Psoas muscle (tissue), 8 donors: Measurements from ENCODE around the gene SLC35C1. TPM values are rescaled to one million over a fixed set of nuclear protein-coding genes. Genes with fewer than 3 reads are reported as not detected.

Experiments used
- ATAC-seq, 4 donors: fragments of 200-7000 bp; cut with Tn5 transposase; one replicate each; pipeline ENCODE4 v1.9.1; 2020; ENCODE audit warnings: moderate library complexity in 3 of 4, mild to moderate bottlenecking in 2 of 4
- DNase-seq, 2 donors: peaks; one replicate each; pipeline ENCODE4 v3.0.0-alpha.2; 2020
- H3K27ac ChIP-seq: fragments of 200-600 bp; one replicate; pipeline ENCODE4 v1.8.0; 2022
- H3K27me3 ChIP-seq, 3 donors: fragments of 200-600 bp in 1 of 3; one replicate each; pipeline versions ENCODE4 v1.6.1 to v1.8.0; 2013 to 2022; ENCODE audit warnings: low read length in 2 of 3, mild to moderate bottlenecking in 2 of 3, moderate library complexity in 1 of 3; ENCODE audit not compliant: insufficient read depth in 3 of 3
- H3K36me3 ChIP-seq, 2 donors: fragments of 200-600 bp in 1 of 2; one replicate each; pipeline versions ENCODE4 v1.6.1 to v1.8.0; 2013 to 2022; ENCODE audit warnings: low read depth in 1 of 2, mild to moderate bottlenecking in 1 of 2, moderate library complexity in 1 of 2; ENCODE audit not compliant: insufficient read depth in 1 of 2
- H3K4me1 ChIP-seq: fragments of 200-600 bp; one replicate; pipeline ENCODE4 v1.8.0; 2022
- H3K4me3 ChIP-seq: fragments of 200-600 bp; one replicate; pipeline ENCODE4 v1.8.0; 2022; ENCODE audit warnings: mild to moderate bottlenecking
- H3K9me3 ChIP-seq: fragments of 200-600 bp; one replicate; pipeline ENCODE4 v1.8.0; 2022
- WGBS, 3 donors: extraction: QIAGEN DNeasy Blood & Tissue Kit; methylation state at CpG; one replicate each; pipeline versions ENCODE4 v1.1.6 to v1.1.7; 2013; 5-methylcytosine and 5-hydroxymethylcytosine counted together
- intact Hi-C, 2 donors: fragments of 100-400 bp; cut with DNase I; formaldehyde crosslinking; loops; one replicate each; pipeline versions ENCODE4 v1.11.0 to v1.14.2; 2022
- polyA plus RNA-seq, 3 donors: library from polyadenylated mRNA; stranded (reverse); fragments of 200-250 nt; gene quantifications; one replicate each; pipeline ENCODE4 v1.2.3, GENCODE V29; 2013
- total RNA-seq, 4 donors: library from RNA; stranded (reverse); fragmentation: NEBNext Ultra II Directional in 2 of 4; extraction: Animal tissue kit (Norgen Biotek cat#: 25700) in 2 of 4; gene quantifications; one replicate each; pipeline versions ENCODE4 v1.2.1 to v1.2.4, GENCODE V29; 2021 to 2023
- TF ChIP-seq, protein P1 (sequence below): fragments of 200-600 bp; IDR thresholded peaks from one replicate; pipeline ENCODE4 v1.8.0; 2022; ENCODE audit warnings: antibody characterized with exemption
- donor health status: healthy with polysubstance abuse.
- donor health status: DM: no; HTN: no; CAD: no; lungs with moderate emphysema.
- donor health status: Bipolar disorder and iron deficiency.
- donor health status: healthy.
- donor health status: DM: yes; HTN: yes; CAD: no.
- donor health status: DM: no; HTN: no; CAD: no.
- donor health status: DM: no; HTN: no; CAD: no.
- donor health status: DM: yes; HTN: yes; CAD: no.

The SLC35C1 gene
- total and polyA plus RNA-seq, 7 donors = 5.3 to 11.8 (median 7.4) TPM

- Histone ChIP-seq H3K36me3 (peaks cover 0 to 19% of the 10 kb centered on the region in 2 donors), H3K27me3 (no peaks in the 10 kb centered on the region), H3K4me3 (no peak overlapping the region), H3K4me1 (peaks cover 97% of the 10 kb centered on the region), H3K9me3 (no peaks in the 10 kb centered on the region), H3K27ac (peak overlapping the region; percentile 96)
- ATAC-seq = no peak
- no peak for DNase-seq
- WGBS, 3 donors = 59 to 70% (median 65%) methylated on average over 5 of the region's 5 CpGs
- intact Hi-C loops = no loop called here
- TF ChIP-seq, protein P1, sequence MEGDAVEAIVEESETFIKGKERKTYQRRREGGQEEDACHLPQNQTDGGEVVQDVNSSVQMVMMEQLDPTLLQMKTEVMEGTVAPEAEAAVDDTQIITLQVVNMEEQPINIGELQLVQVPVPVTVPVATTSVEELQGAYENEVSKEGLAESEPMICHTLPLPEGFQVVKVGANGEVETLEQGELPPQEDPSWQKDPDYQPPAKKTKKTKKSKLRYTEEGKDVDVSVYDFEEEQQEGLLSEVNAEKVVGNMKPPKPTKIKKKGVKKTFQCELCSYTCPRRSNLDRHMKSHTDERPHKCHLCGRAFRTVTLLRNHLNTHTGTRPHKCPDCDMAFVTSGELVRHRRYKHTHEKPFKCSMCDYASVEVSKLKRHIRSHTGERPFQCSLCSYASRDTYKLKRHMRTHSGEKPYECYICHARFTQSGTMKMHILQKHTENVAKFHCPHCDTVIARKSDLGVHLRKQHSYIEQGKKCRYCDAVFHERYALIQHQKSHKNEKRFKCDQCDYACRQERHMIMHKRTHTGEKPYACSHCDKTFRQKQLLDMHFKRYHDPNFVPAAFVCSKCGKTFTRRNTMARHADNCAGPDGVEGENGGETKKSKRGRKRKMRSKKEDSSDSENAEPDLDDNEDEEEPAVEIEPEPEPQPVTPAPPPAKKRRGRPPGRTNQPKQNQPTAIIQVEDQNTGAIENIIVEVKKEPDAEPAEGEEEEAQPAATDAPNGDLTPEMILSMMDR = no peak
Measured at GRCh38 chr11:45855308-45855707, 50.4 kb downstream of the SLC35C1 start.

GRCh38 chr11:45856044-45856468, 51.1 kb downstream of the SLC35C1 start:
- ATAC-seq = no peak

DNA sequence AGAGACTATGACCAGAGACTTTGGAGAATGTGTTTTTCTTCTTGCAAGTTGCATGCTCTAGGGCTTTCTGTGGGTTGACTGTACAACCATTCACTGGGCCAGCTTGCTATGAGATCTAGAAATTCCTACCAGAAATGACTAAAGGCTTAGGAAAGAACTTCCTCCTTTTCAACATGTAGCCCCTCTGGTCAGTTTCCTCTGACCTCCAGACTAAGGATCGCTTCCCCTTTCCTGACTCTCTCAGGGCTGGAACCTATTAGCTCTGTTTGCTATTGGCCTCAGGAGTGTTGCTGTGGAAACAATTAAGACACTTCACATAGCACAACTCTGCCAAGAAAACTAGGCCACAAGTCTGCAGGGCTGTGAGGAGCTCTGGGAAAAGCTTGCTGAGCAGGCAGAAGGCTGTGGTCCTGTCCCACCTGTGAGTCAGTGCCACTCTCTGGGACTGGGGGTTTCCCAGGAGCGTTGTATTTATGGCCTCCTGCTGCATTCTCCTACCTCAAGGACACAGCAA, 53.1 kb downstream of the SLC35C1 start:
- intact Hi-C loops = no loop called here
- no peaks in the 10 kb centered on the region for H3K9me3 ChIP-seq
- H3K27ac ChIP-seq = peak overlapping the region; percentile 84
- H3K36me3 ChIP-seq = peaks cover 0 to 43% of the 10 kb centered on the region in 2 donors
- peaks cover 86% of the 10 kb centered on the region for H3K4me1 ChIP-seq
- TF ChIP-seq, protein P1 = no peak
- WGBS, 3 donors = 0 to 3% (median 0%) methylated on average over 2 of the region's 2 CpGs
- peak; percentile 54 to 78 (median 69) for ATAC-seq
- H3K4me3 ChIP-seq = peak overlapping the region; percentile 19
- no peaks in the 10 kb centered on the region for H3K27me3 ChIP-seq
- peak; percentile 52 to 78 for DNase-seq

More at GRCh38 chr11:45856044-45856468, 51.1 kb downstream of the SLC35C1 start:
- TF ChIP-seq, protein P1 = no peak
- Histone ChIP-seq H3K4me1 (peaks cover 97% of the 10 kb centered on the region), H3K27ac (peak overlapping the region; percentile 96), H3K4me3 (no peak overlapping the region), H3K36me3 (peaks cover 0 to 23% of the 10 kb centered on the region in 2 donors), H3K9me3 (no peaks in the 10 kb centered on the region), H3K27me3 (no peaks in the 10 kb centered on the region)
- intact Hi-C loops = no loop called here
- DNase-seq = no peak
- 48 to 72% (median 61%) methylated on average over 6 of the region's 6 CpGs for WGBS, 3 donors

DNA sequence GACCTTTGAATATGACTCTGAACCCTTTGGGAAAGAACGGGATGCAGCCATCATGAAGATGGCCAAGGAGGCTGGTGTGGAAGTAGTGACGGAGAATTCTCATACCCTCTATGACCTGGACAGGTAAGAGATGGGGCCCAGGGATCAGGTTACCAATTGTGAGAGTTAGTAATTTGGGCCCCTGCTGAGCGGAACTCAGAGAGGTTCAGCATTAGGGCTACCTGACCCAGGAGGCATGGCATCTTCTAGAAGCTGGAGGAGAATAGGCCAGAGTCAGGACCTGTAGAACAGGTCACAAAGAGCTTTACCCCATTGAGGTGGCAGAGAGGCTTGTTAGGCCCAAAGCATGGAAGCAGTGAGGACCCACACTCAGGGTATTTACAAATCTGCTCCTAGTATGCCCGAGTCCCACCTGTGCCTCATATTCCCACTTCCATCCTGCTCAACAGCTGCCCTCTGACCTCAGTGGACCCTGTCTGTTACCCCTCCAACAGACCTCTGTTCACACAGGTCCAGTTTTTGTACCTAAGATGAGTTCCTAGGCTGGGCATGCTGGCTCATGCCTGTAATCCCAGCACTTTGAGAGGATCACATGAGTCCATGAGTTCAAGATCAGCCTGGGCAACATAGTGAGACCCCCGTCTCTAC, 53.9 kb downstream of the SLC35C1 start:
- 51 to 57% (median 53%) methylated on average over 5 of the region's 5 CpGs for WGBS, 3 donors
- Histone ChIP-seq H3K27ac (peak overlapping the region; percentile 84), H3K36me3 (peaks cover 0 to 51% of the 10 kb centered on the region in 2 donors), H3K27me3 (no peaks in the 10 kb centered on the region), H3K4me1 (peaks cover 78% of the 10 kb centered on the region), H3K9me3 (no peaks in the 10 kb centered on the region), H3K4me3 (peak overlapping the region; percentile 8)
- no peak for ATAC-seq
- intact Hi-C loops = no loop called here
- DNase-seq = no peak
- TF ChIP-seq, protein P1 = no peak
